ENCODE results near the gene VWA2.

VWA2 gene, protein sequence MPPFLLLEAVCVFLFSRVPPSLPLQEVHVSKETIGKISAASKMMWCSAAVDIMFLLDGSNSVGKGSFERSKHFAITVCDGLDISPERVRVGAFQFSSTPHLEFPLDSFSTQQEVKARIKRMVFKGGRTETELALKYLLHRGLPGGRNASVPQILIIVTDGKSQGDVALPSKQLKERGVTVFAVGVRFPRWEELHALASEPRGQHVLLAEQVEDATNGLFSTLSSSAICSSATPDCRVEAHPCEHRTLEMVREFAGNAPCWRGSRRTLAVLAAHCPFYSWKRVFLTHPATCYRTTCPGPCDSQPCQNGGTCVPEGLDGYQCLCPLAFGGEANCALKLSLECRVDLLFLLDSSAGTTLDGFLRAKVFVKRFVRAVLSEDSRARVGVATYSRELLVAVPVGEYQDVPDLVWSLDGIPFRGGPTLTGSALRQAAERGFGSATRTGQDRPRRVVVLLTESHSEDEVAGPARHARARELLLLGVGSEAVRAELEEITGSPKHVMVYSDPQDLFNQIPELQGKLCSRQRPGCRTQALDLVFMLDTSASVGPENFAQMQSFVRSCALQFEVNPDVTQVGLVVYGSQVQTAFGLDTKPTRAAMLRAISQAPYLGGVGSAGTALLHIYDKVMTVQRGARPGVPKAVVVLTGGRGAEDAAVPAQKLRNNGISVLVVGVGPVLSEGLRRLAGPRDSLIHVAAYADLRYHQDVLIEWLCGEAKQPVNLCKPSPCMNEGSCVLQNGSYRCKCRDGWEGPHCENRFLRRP

DNA sequence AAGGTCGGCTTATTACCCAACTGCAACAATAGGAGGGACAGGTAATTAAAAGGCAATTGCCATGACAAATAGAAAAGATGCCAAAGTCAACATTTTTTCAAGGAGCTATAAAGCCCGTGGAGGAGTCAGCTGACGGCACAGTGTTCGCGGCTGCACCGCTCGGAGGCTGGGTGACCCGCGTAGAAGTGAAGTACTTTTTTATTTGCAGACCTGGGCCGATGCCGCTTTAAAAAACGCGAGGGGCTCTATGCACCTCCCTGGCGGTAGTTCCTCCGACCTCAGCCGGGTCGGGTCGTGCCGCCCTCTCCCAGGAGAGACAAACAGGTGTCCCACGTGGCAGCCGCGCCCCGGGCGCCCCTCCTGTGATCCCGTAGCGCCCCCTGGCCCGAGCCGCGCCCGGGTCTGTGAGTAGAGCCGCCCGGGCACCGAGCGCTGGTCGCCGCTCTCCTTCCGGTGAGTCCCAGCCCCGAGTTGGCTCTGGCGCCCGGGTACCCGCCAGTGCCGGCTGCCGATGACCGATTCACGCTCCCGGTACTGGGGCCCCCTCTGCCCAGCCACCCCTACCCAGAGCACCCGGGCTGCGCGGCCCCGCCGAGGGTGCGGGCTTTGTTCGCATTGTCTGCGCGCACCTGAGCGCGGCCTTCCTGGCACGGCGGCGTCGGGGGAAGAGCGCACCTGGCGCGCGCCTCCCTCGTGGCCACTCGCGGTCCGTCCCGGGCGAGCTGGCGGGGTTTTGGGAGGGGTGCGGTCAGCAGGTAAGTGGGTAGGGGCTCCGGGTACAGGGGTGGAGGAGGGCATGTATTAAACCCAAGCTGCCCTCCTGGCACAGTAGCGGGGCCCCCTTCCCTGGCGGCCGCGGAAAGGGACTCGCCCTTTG lies at the start of gene VWA2:
VWA2 (plus strand) TSS at position 138 of the 877 bp plus-strand sequence. CDS start 9,460 bp downstream, outside the sequence.
- peak; percentile 64 for ATAC-seq
- no peak within 1 kb of the TSS for H3K4me3 Mint-ChIP-seq

DNA sequence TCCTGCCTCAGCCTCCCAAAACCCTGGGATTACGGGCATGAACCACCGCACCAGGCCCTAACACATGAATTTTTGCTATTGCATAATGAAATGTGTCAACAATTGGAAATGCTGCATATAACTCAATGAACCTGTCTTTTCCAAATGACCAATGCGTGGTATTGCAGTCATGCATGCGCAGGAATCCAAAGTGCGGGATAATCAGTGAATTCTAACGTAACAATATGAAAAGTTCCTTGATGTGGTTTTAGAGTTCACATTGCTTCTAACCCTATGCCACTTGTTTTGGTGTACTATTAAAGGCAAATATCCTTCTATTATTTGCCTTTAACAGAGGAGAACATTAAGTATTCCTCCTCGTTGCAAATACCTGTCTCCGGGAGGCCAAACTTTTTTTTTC lies 49.4 kb upstream of the VWA2 start:
- no peaks in the 10 kb centered on the region for H3K36me3 Mint-ChIP-seq
- H3K4me1 Mint-ChIP-seq = peaks cover 2% of the 10 kb centered on the region
- H3K27ac Mint-ChIP-seq = no peak overlapping the region
- no peak overlapping the region for H3K4me3 Mint-ChIP-seq
- ATAC-seq (no peak), DNase-seq (ENCODE audit: low spot score in 2 of 2) (no peak)
- no peaks in the 10 kb centered on the region for H3K9me3 Mint-ChIP-seq

More for the DNA sequence above, at the start of gene VWA2:
- peak in 1 of 2 donors; percentile 55 for DNase-seq (ENCODE audit: low spot score in 2 of 2)
- Mint-ChIP-seq H3K9me3 (no peaks in the 10 kb centered on the region), H3K27ac (no peak within 1 kb of the TSS), H3K36me3 (no peaks in the 10 kb centered on the region), H3K4me1 (no peaks in the 10 kb centered on the region)

DNA sequence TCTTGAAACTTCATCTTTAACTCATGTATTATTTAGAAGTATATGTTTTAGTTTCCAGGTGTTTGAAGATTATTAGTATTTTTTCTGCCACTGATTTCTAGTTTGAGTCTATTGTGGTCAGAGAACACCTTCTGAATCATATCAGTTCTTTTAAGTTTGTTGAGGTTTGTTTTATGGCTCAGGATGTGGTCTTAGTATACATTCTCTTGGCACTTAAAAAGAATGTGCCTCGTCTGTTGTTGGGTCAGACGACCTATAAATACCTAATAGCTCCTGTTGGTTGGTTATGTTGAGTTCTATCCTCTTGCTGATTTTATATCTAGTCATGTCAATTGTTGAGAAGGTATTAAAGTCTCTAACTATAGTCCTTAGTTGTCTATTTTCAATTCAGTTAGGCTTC lies 44.0 kb upstream of the VWA2 start:
- ATAC-seq = peak; percentile 88
- no peak overlapping the region for H3K4me3 Mint-ChIP-seq
- no peaks in the 10 kb centered on the region for H3K36me3 Mint-ChIP-seq
- no peak for DNase-seq (ENCODE audit: low spot score in 2 of 2)
- H3K27ac Mint-ChIP-seq = no peak overlapping the region
- H3K4me1 Mint-ChIP-seq = peaks cover 10% of the 10 kb centered on the region
- H3K9me3 Mint-ChIP-seq = no peaks in the 10 kb centered on the region

DNA sequence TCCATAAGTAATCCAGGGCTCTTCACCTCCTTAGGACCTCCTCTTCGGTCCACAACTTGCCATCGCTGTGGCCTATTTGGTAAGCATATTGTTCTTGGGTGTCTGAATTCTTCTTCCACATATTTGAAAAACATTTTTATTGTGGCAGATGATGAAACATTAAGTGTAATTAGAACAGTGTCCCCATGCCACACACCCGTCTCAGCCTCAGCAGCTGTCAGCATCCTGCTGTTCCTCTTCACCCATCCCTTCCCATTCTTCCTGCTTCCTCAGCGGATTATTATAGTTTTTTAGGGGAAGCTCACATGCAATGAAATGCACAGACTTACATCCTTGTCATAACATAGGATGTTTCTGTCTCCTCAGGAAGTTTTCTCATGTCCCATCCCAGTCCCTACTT lies 39.8 kb upstream of the VWA2 start:
- DNase-seq (ENCODE audit: low spot score in 2 of 2) (no peak), ATAC-seq (no peak)
- no peaks in the 10 kb centered on the region for H3K36me3 Mint-ChIP-seq
- H3K4me3 Mint-ChIP-seq = no peak overlapping the region
- no peak overlapping the region for H3K27ac Mint-ChIP-seq
- no peaks in the 10 kb centered on the region for H3K9me3 Mint-ChIP-seq
- H3K4me1 Mint-ChIP-seq = peaks cover 10% of the 10 kb centered on the region

DNA sequence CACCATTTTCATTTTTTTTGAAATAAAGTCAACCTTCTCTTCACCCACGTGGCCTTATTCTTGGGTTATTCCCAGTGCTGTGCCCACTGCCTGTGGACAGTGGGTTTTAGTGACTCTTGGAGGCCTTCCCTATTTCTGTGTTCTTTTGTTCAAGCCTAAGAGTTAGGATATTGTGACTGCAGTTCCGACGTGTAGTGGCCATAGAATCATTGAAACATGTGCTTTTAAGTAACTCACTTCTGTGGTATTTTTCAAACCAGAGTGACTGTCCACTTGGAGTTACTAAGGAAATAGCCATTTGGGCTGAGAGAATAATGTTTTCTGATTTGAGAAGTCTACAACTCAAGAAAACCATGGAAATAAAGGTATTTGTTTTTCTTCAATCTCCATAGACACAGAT lies 36.2 kb upstream of the VWA2 start:
- Mint-ChIP-seq H3K4me1 (no peaks in the 10 kb centered on the region), H3K4me3 (no peak overlapping the region), H3K36me3 (no peaks in the 10 kb centered on the region), H3K27ac (no peak overlapping the region), H3K9me3 (no peaks in the 10 kb centered on the region)
- ATAC-seq (no peak), DNase-seq (ENCODE audit: low spot score in 2 of 2) (no peak)

DNA sequence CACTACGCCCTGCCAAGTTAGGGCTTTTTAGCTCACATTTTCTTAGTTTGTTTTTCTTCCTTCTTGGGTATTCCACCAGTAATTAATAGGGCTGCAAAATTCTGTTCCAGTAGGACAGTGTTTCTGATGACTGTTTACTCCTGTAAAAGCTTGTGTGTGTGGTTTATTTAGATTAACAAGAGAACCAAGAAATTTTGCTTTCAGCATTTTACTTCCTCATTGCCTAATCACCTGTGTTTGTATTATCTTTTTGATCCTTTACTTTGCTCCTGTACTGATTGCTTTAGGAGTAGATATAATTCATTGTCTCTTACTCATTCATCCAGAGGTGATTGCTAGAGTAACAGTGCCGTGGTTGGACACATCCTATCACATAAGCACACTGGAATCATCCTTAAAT lies 32.2 kb upstream of the VWA2 start:
- DNase-seq (ENCODE audit: low spot score in 2 of 2) (no peak), ATAC-seq (no peak)
- H3K36me3 Mint-ChIP-seq = no peaks in the 10 kb centered on the region
- no peaks in the 10 kb centered on the region for H3K9me3 Mint-ChIP-seq
- no peak overlapping the region for H3K4me3 Mint-ChIP-seq
- no peaks in the 10 kb centered on the region for H3K4me1 Mint-ChIP-seq
- no peak overlapping the region for H3K27ac Mint-ChIP-seq

DNA sequence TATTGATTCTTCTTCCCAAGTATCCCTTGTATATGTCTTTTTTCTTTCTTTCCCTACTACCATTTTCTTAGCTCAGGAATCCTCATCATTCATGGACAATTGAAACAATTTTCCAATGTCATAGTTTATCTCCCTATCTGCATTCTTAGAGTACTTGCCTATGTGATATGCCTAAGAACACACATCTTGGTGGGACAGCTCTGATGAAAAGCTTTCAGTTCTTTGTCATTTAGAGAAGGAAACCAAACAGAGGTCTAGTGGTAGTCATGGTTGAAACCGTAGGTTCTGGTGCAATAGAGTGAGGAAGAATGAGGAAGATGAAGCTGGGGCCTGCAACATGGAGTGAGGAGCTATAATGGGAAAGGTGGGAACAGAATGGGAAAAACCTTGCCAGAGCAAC lies 31.7 kb upstream of the VWA2 start:
- Mint-ChIP-seq H3K9me3 (no peaks in the 10 kb centered on the region), H3K4me1 (no peaks in the 10 kb centered on the region), H3K4me3 (no peak overlapping the region), H3K27ac (no peak overlapping the region), H3K36me3 (no peaks in the 10 kb centered on the region)
- DNase-seq (ENCODE audit: low spot score in 2 of 2) (no peak), ATAC-seq (no peak)

DNA sequence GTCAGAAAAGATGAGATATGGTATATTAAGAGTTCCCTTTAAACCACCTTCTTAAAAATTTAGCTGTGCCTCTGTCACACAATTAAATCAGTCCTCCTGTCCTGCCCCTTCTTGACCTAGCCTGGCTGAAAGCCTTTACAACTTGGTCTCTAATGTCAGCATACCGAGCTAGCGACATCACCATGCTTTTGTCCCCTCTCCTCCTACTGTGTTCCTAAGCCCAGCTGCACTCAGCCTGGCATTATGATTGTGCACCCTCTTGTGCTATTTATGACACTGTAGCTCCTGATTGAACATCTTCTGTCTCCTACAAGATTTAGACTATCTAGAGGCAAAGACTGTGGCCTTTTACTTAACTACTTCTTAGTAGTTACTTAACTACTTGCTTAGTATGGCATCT lies 30.7 kb upstream of the VWA2 start:
- H3K4me3 Mint-ChIP-seq = no peak overlapping the region
- no peaks in the 10 kb centered on the region for H3K9me3 Mint-ChIP-seq
- no peaks in the 10 kb centered on the region for H3K36me3 Mint-ChIP-seq
- ATAC-seq (peak; percentile 31), DNase-seq (ENCODE audit: low spot score in 2 of 2) (no peak)
- H3K27ac Mint-ChIP-seq = no peak overlapping the region
- H3K4me1 Mint-ChIP-seq = no peaks in the 10 kb centered on the region

DNA sequence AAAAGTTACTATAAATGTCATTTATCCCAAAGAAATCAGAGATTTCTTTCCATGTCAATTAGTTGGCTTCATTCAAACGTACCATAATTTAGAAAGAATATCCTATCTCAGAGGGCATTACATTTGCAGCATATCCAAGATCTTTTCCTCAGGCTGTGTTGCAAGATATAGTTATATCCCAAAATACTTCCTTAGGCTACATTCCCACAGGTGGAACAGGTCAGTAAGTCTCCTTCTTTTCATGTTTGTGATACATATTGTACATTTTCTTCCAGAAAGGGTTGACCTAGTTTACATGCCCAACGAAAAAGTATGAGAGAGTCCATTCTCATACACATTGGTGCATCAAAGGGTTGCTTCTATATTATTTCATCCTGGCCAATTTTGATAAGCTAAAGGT lies 26.9 kb upstream of the VWA2 start:
- no peak for DNase-seq (ENCODE audit: low spot score in 2 of 2)
- no peak for ATAC-seq
- Mint-ChIP-seq H3K4me3 (no peak overlapping the region), H3K27ac (no peak overlapping the region), H3K9me3 (no peaks in the 10 kb centered on the region), H3K4me1 (no peaks in the 10 kb centered on the region), H3K36me3 (no peaks in the 10 kb centered on the region)

DNA sequence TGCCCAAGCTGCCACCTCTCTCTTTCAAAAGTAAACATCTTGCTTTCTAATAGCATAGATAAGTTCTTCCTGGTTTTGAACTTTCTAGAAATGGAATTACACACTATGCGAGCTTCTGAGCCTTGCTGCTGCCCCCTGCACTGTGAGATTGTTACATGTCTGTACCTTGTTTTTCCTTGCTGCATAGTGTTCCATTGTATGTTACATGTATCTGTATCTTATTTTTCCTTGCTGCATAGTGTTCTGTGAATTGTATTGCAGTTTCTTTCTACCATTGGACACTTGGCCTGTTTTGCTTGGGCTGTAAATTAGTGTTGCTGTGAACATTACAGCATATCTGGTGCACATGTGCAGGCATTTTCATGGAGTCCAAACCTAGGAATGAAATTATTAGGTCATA lies 24.0 kb upstream of the VWA2 start:
- Mint-ChIP-seq H3K36me3 (no peaks in the 10 kb centered on the region), H3K9me3 (no peaks in the 10 kb centered on the region), H3K4me1 (no peaks in the 10 kb centered on the region), H3K4me3 (no peak overlapping the region), H3K27ac (no peak overlapping the region)
- ATAC-seq = no peak
- DNase-seq (ENCODE audit: low spot score in 2 of 2) = no peak

DNA sequence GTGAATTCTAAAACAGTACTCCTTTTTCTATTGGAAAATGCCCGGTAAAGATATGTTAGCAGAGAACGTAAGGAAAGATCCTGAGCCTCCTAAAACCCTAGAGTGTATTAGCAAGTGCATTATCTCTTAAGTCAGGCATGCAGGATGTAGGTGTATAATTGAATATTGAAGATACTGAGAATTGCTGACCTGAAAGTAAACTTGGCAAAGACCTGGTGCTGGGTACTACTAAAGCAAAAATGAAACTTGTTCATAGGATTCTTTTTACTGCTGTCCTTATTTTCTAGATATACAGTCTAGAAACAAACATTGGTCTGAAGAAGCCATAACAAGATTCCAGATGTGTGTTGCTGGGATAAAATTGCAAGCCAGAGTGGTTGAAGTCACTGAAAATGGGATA lies 18.8 kb upstream of the VWA2 start:
- no peak for ATAC-seq
- H3K9me3 Mint-ChIP-seq = no peaks in the 10 kb centered on the region
- no peaks in the 10 kb centered on the region for H3K4me1 Mint-ChIP-seq
- no peaks in the 10 kb centered on the region for H3K36me3 Mint-ChIP-seq
- DNase-seq (ENCODE audit: low spot score in 2 of 2) = no peak
- no peak overlapping the region for H3K4me3 Mint-ChIP-seq
- no peak overlapping the region for H3K27ac Mint-ChIP-seq

DNA sequence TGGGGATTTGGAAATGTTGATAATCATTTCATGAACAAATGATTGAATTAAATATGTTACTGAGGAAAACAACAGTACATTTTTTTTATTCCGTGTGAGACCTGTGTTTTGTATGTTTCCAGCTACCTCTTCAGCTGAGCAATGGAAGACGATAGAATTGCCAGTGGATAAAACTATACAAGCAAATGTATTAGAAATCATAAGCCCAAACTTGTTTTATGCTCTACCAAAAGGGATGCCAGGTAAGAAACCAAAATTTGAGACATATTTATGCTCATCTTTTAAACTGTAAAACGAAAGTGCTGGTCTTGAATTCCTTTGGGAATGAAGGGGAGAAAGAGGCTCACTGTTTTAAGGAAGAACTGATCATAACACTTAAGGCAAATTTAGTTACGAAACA lies 17.8 kb upstream of the VWA2 start:
- Mint-ChIP-seq H3K27ac (no peak overlapping the region), H3K9me3 (no peaks in the 10 kb centered on the region), H3K36me3 (no peaks in the 10 kb centered on the region), H3K4me3 (no peak overlapping the region), H3K4me1 (no peaks in the 10 kb centered on the region)
- ATAC-seq = no peak
- DNase-seq (ENCODE audit: low spot score in 2 of 2) = no peak

DNA sequence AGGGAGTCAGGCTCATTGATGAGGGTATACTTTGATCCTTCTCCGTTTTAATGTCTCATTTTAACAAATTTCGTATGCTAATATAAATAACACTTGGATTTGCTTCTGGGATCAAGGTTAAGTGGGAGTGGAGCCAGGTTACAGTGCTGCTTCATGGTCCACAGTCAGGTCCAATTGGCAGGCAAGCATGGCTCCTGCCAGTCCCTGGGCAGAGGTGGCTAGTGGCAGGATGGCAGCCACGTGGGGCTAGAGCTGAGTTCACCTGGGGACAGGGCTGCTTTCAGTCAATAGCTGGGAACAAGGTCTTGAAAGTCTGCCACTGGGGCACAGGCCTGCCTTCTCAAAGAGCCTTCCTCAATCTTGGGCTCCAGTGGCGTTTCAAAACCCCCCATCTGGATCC lies 16.0 kb upstream of the VWA2 start:
- H3K4me3 Mint-ChIP-seq = no peak overlapping the region
- H3K27ac Mint-ChIP-seq = no peak overlapping the region
- H3K4me1 Mint-ChIP-seq = no peaks in the 10 kb centered on the region
- H3K9me3 Mint-ChIP-seq = no peaks in the 10 kb centered on the region
- no peak for ATAC-seq
- no peak for DNase-seq (ENCODE audit: low spot score in 2 of 2)
- H3K36me3 Mint-ChIP-seq = no peaks in the 10 kb centered on the region

DNA sequence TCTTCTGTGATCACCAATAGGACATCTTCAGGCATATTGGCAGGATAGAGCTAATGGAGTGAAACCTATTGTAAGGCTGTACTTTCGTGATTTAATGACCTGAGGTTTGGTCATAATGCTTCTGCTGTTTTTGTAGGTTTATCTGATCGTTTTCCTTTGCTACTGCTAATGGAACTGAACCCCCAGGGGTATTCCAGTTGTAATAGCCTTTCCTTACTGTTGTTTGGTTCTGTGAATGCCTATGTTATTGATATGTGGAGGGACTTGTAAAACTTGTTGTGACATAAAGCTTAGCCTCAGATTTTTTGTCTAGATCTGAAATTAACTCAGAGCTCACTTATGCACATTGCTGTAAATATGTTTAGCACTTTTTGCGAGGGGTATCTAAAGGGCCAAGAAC lies 10.9 kb upstream of the VWA2 start:
- DNase-seq (ENCODE audit: low spot score in 2 of 2) (no peak), ATAC-seq (no peak)
- Mint-ChIP-seq H3K36me3 (no peaks in the 10 kb centered on the region), H3K4me1 (no peaks in the 10 kb centered on the region), H3K4me3 (no peak overlapping the region), H3K9me3 (no peaks in the 10 kb centered on the region), H3K27ac (no peak overlapping the region)

DNA sequence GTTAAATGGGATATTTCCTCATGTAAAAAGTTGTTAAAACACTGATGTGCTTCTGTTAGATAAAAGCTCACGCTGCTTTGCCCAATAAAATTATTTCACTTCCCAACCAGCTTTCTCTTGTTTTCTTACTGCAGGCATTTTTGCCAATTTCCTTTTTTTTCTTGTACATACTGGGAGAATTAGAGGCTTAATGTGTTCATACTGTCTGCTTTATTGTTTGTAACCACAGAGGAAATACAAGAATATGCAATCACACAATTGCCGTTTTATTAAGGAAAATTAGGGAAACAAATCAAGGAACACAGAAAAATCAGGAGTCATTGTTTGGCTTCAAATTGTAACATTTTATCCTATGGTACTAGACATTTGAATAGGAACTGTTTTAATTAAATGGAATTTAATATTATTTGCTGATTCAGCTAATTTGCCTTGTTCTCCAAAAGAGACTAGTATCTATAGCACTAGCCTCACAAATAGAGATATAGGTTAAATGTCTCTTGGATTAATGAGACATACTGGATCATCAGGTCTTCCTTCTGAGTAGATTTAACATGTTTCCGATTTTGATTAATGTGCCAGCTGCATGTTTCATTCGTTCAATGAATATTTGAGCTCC lies 6.4 kb upstream of the VWA2 start:
- Mint-ChIP-seq H3K36me3 (no peaks in the 10 kb centered on the region), H3K9me3 (no peaks in the 10 kb centered on the region), H3K4me1 (no peaks in the 10 kb centered on the region), H3K27ac (no peak overlapping the region), H3K4me3 (no peak overlapping the region)
- DNase-seq (ENCODE audit: low spot score in 2 of 2) = no peak
- no peak for ATAC-seq
